SK-N-SH treated with all-trans-retinoic acid at 6 μM for 48 hours (cell line): ENCODE measurements around the gene KRTAP9-3.

Experiments
- ATAC-seq: fragments of 200-7000 bp; cut with Tn5 transposase; 3 replicates; pipeline ENCODE4 v1.9.1; 2020; ENCODE audit warnings: mild to moderate bottlenecking, moderate library complexity
- ARNTL ChIP-seq: fragments of 450-650 bp; formaldehyde crosslinking; IDR thresholded peaks from 2 replicates; pipeline ENCODE4 v1.5.0; 2020; ENCODE audit warnings: low read depth, mild to moderate bottlenecking, moderate library complexity, borderline replicate concordance
- CREB5 ChIP-seq: fragments of 250-450 bp; sonication (Bioruptor Pico); IDR thresholded peaks from 2 replicates; pipeline ENCODE4 v1.5.1; 2020; ENCODE audit warnings: low read depth, mild to moderate bottlenecking, moderate library complexity
- CSDC2 ChIP-seq: fragments of 250-450 bp; sonication (Bioruptor Pico); IDR thresholded peaks from 2 replicates; pipeline ENCODE4 v1.5.0; 2020; ENCODE audit warnings: mild to moderate bottlenecking, moderate library complexity
- CSRNP3 ChIP-seq: fragments of 250-450 bp; sonication (Bioruptor Pico); IDR thresholded peaks from 2 replicates; pipeline ENCODE4 v1.5.1; 2021; ENCODE audit warnings: mild to moderate bottlenecking, moderate library complexity
- ISL1 ChIP-seq: fragments of 250-450 bp; sonication (Bioruptor Pico); IDR thresholded peaks from 2 replicates; pipeline ENCODE4 v2.1.2; 2022; ENCODE audit warnings: mild to moderate bottlenecking, moderate library complexity
- RARB ChIP-seq: fragments of 250-450 bp; sonication (Bioruptor Pico); IDR thresholded peaks from 2 replicates; pipeline ENCODE4 v1.8.0; 2021; ENCODE audit warnings: mild to moderate bottlenecking, moderate library complexity
- ZFP30 ChIP-seq: fragments of 450-650 bp; formaldehyde crosslinking; IDR thresholded peaks from 2 replicates; pipeline ENCODE4 v1.5.0; 2022; ENCODE audit warnings: mild to moderate bottlenecking, moderate library complexity

KRTAP9-3 gene

GRCh38 chr17:41278176-41278955 is 46.1 kb downstream of the KRTAP9-3 start:
- ATAC-seq = no peak
- TF ChIP-seq CREB5 (CRISPR knock-in tag) (no peak), ISL1 (CRISPR knock-in tag) (no peak), CSRNP3 (CRISPR knock-in tag) (no peak), ZFP30 (CRISPR knock-in tag) (no peak), ARNTL (CRISPR knock-in tag) (no peak), RARB (CRISPR knock-in tag) (no peak), CSDC2 (CRISPR knock-in tag) (no peak)
